Keratinocyte (primary cell): ENCODE measurements around the gene HIGD1B. TPM values are rescaled to one million over a fixed set of nuclear protein-coding genes. Genes with fewer than 3 reads are reported as not detected.

Experiments
- DNase-seq: peaks from one replicate; pipeline ENCODE4 v3.0.0-alpha.2; 2011; ENCODE audit warnings: low read depth, missing footprints, low spot score
- FAIRE-seq: peaks from 2 replicates; lab custom pipeline; 2011; peaks lifted over from hg19 to GRCh38; lab: Jason Lieb, UNC
- H2AFZ ChIP-seq: 2 replicates; pipeline ENCODE4 v1.6.0; 2012; ENCODE audit warnings: low read length, control low read depth, inconsistent platforms; ENCODE audit not compliant: control insufficient read depth
- H3K27ac ChIP-seq: 2 replicates; pipeline ENCODE4 v1.5.1; 2011; ENCODE audit warnings: low read length; ENCODE audit not compliant: control insufficient read depth, insufficient read depth
- H3K27me3 ChIP-seq: 3 replicates; pipeline ENCODE4 v1.6.0; 2011; ENCODE audit warnings: low read length; ENCODE audit not compliant: control insufficient read depth, insufficient read depth; ENCODE audit errors: extremely low read depth
- H3K36me3 ChIP-seq, 2 experiments: 2 replicates in 1 of 2; 3 replicates in 1 of 2; pipeline ENCODE4 v1.5.1; 2011; ENCODE audit warnings: low read length in 2 of 2, mild to moderate bottlenecking in 1 of 2; ENCODE audit not compliant: control insufficient read depth in 2 of 2, insufficient read depth in 2 of 2; ENCODE audit errors: extremely low read depth in 1 of 2
- H3K4me1 ChIP-seq: 3 replicates; pipeline ENCODE4 v1.5.1; 2011; ENCODE audit warnings: low read length; ENCODE audit not compliant: control insufficient read depth, insufficient read depth; ENCODE audit errors: extremely low read depth
- H3K4me2 ChIP-seq: 3 replicates; pipeline ENCODE4 v1.6.0; 2011; ENCODE audit warnings: low read depth, low read length; ENCODE audit not compliant: control insufficient read depth, insufficient read depth; ENCODE audit errors: extremely low read depth
- H3K4me3 ChIP-seq, 3 experiments: fragments of 200-600 bp in 1 of 3; sonication (generic) in 1 of 3; 2 replicates in 2 of 3; 3 replicates in 1 of 3; pipeline ENCODE4 v1.5.1; 2011 to 2016; ENCODE audit warnings: low read length in 3 of 3, mild to moderate bottlenecking in 3 of 3, control low read depth in 2 of 3, inconsistent platforms in 1 of 3, low read depth in 1 of 3, mixed read lengths in 1 of 3, mixed run types in 1 of 3, moderate library complexity in 1 of 3; ENCODE audit not compliant: control insufficient read depth in 2 of 3, insufficient read depth in 2 of 3; ENCODE audit errors: extremely low read depth in 1 of 3
- H3K79me2 ChIP-seq: 2 replicates; pipeline ENCODE4 v1.6.0; 2012; ENCODE audit warnings: low read length; ENCODE audit not compliant: control insufficient read depth, insufficient read depth
- H3K9ac ChIP-seq: 3 replicates; pipeline ENCODE4 v1.6.0; 2011; ENCODE audit warnings: low read length; ENCODE audit not compliant: control insufficient read depth, insufficient read depth; ENCODE audit errors: extremely low read depth
- H3K9me1 ChIP-seq: 3 replicates; pipeline ENCODE4 v1.6.0; 2011; ENCODE audit warnings: low read length; ENCODE audit not compliant: control insufficient read depth, insufficient read depth; ENCODE audit errors: extremely low read depth
- H3K9me3 ChIP-seq: 2 replicates; pipeline ENCODE4 v1.5.1; 2012; ENCODE audit warnings: low read depth, low read length; ENCODE audit not compliant: control insufficient read depth
- H4K20me1 ChIP-seq: 3 replicates; pipeline ENCODE4 v1.6.0; 2011; ENCODE audit warnings: low read length; ENCODE audit not compliant: control insufficient read depth, insufficient read depth; ENCODE audit errors: extremely low read depth
- CTCF ChIP-seq, 3 experiments: IDR thresholded peaks in 1 of 3; conservative IDR thresholded peaks in 1 of 3; optimal IDR thresholded peaks in 1 of 3; 2 replicates in 2 of 3; 3 replicates in 1 of 3; pipeline versions ENCODE3 to v1.5.1; 2011; ENCODE audit warnings: low read length in 3 of 3, mild to moderate bottlenecking in 3 of 3, moderate library complexity in 2 of 3, control low read depth in 1 of 3, inconsistent platforms in 1 of 3; ENCODE audit not compliant: insufficient read depth in 2 of 3; ENCODE audit errors: extremely low read depth in 1 of 3
- EZH2 ChIP-seq: IDR thresholded peaks from one replicate; pipeline ENCODE4 v1.6.1; 2012; ENCODE audit warnings: inconsistent platforms, mild to moderate bottlenecking, low read length, moderate library complexity
- dilution Hi-C: fragments of 300-500 bp; cut with MboI; formaldehyde crosslinking; loops from one replicate; pipeline ENCODE4 v1.7.0; 2020; ENCODE audit warnings: low sequenced_read_pairs; ENCODE audit not compliant: extremely low pct_ligation_motif_present
- polyA plus RNA-seq, 5 experiments: library from polyadenylated mRNA; depleted of rRNA in 3 of 5; stranded (reverse) in 3 of 5; stranded (forward) in 1 of 5; unstranded in 1 of 5; fragments of >200 nt; gene quantifications; 1 replicate in 1 of 5; 2 replicates in 3 of 5; 3 replicates in 1 of 5; pipeline versions ENCODE4 v1.2.1 to v1.2.3, GENCODE V29; 2011 to 2012; ENCODE audit warnings: missing spikeins in 2 of 5, low read depth in 1 of 5, low replicate concordance in 1 of 5

HIGD1B gene
- polyA plus RNA-seq, 1 donor (not counting 4 experiments of a cell fraction or from before 2014, with no cell fraction given) = not detected

GRCh38 chr17:44807093-44807816, 40.4 kb upstream of the HIGD1B start:
- Histone ChIP-seq H3K4me2 (no peak overlapping the region), H3K79me2 (peaks cover 26% of the 10 kb centered on the region)

GRCh38 chr17:44807817-44808155, 39.9 kb upstream of the HIGD1B start:
- dilution Hi-C loops = no loop called here
- Histone ChIP-seq H2AFZ (no peak overlapping the region), H3K4me1 (no peaks in the 10 kb centered on the region), H3K27ac (no peak overlapping the region), H3K9me1 (no peaks in the 10 kb centered on the region), H3K36me3 (peaks cover 9 to 12% of the 10 kb centered on the region in 2 experiments), H3K9me3 (no peaks in the 10 kb centered on the region), H3K27me3 (no peaks in the 10 kb centered on the region), H3K79me2 (peaks cover 26% of the 10 kb centered on the region), H4K20me1 (peaks cover 3% of the 10 kb centered on the region), H3K4me2 (no peak overlapping the region), H3K4me3 (no peak overlapping the region), H3K9ac (no peak overlapping the region)
- TF ChIP-seq CTCF (optimal IDR thresholded peaks at IDR 0.05 in 1 of 3, IDR thresholded peaks at IDR 0.05 in 1 of 3, conservative IDR thresholded peaks at IDR 0.05 in 1 of 3; ENCODE audit: extremely low read depth in 1 of 3, insufficient read depth in 2 of 3, low read length in 3 of 3) (no peak), EZH2 (no peak)
- FAIRE-seq (no peak), DNase-seq (no peak)

More at GRCh38 chr17:44807093-44807816, 40.4 kb upstream of the HIGD1B start:
- no peak overlapping the region for H2AFZ ChIP-seq
- H3K9me3 ChIP-seq = no peaks in the 10 kb centered on the region
- H3K36me3 ChIP-seq = peaks cover 9 to 12% of the 10 kb centered on the region in 2 experiments
- DNase-seq = no peak
- no peak overlapping the region for H3K4me3 ChIP-seq
- H3K27ac ChIP-seq = no peak overlapping the region
- TF ChIP-seq CTCF (optimal IDR thresholded peaks at IDR 0.05 in 1 of 3, IDR thresholded peaks at IDR 0.05 in 1 of 3, conservative IDR thresholded peaks at IDR 0.05 in 1 of 3; ENCODE audit: extremely low read depth in 1 of 3, insufficient read depth in 2 of 3, low read length in 3 of 3) (no peak), EZH2 (no peak)
- H3K9me1 ChIP-seq = no peaks in the 10 kb centered on the region
- H3K27me3 ChIP-seq = no peaks in the 10 kb centered on the region
- no peak for FAIRE-seq
- H4K20me1 ChIP-seq = peaks cover 3% of the 10 kb centered on the region
- H3K4me1 ChIP-seq = no peaks in the 10 kb centered on the region
- H3K9ac ChIP-seq = no peak overlapping the region
- dilution Hi-C loops = no loop called here
